Inflammatory macrophage treated with lipopolysaccharide for 1 hour (primary cell): ENCODE measurements around the gene APC2.
"Not testable (repeated sequence)": the region's sequence is repeated elsewhere in the genome, so short reads cannot be mapped to it uniquely, and the experiment has no call there.

Experiments used
- DNase-seq, 2 donors: peaks; one replicate each; pipeline ENCODE4 v3.0.0-alpha.2; 2020 to 2022

Gene APC2

DNA sequence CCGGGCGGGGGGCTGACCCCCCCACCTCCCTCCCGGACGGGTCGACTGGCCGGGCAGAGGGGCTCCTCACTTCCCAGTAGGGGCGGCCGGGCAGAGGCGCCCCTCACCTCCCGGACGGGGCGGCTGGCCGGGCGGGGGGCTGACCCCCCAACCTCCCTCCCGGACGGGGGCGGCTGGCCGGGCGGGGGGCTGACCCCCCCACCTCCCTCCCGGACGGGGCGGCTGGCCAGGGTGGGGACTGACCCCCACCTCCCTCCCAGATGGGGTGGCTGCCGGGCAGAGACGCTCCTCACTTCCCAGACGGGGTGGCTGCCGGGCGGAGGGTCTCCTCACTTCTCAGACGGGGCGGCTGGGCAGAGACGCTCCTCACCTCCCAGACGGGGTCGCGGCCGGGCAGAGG, 49.3 kb downstream of the APC2 start:
- DNase-seq: not testable (repeated sequence)

GRCh38 chr19:1501200-1501595, 51.3 kb downstream of the APC2 start:
- no peak for DNase-seq

- DNase-seq: no peak
Observed at GRCh38 chr19:1502433-1503088, 52.6 kb downstream of the APC2 start.

GRCh38 chr19:1503089-1503924, 53.4 kb downstream of the APC2 start:
- DNase-seq: peak; percentile 57 to 60

GRCh38 chr19:1503925-1504773, 54.2 kb downstream of the APC2 start:
- DNase-seq: no peak

- no peak for DNase-seq
Observed at GRCh38 chr19:1505012-1505411, 55.1 kb downstream of the APC2 start.

DNA sequence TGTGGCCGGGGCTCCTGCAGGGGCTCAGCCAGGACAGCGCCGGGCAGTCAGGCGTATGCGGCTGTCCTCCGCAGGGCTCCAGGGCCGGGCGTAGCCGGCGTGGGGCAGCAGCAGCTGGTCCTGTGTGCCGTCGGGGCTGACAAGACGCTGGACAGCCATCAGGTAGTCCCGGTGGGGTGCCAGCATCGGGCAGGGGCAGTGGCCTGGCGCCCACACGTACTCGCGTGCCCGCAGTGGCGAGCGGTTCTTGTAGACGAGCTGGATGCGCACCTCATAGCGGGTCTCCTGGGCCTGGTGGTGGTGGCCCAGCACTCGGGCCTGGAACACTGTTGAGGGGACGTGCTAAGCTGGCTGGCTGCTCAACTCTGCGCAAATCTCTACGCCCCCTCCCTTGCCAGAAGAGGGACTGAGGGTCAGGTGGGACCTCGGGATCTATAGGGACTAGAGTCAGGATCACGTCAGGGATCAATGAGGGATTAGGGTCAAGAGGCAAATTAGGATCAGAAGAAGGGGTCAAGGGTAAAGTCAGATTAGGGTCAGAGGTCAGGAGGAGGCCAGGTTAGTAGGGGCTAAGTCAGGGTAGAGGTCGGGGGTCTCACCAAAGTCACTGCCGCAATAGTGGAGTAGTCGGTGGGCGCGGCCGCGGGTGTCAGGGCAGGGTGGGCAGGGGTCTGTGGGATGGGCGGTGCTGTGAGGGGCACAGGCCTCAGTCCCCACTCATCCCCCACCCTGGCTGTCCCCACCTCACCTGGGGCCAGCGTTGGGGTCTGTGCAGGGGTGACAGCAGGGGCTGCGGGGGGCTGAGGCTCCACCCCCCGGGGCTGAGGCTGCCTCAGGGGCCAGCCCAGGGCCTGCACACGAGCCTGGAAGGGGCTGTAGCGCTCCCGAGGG, 56.3 kb downstream of the APC2 start:
- no peak for DNase-seq

DNA sequence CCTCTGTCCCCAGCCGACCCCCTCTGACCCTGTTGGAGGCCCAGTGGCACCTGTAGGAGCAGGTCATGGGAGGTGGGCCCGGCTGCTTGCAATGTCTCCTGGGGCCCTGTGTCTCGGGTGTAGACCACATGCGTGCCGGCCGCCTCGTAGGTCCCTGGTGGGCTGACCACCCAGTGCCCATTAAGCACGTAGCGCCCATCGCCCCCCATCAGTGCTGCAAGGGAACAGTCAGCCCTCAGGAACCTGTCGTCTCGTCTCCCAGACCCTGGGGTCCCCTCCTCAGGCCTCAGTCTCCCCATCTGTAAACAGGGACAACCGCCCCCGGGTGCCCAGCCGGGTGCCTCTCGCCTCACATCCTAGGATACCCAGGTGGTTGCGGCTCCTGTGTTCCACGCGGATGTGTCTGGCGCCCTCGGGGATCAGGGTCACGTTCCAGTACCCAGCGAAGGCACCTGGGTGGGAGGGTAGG, 57.3 kb downstream of the APC2 start:
- no peak for DNase-seq

- peak; percentile 78 to 92 for DNase-seq
Observed at GRCh38 chr19:1507763-1508506, 58.0 kb downstream of the APC2 start.

DNA sequence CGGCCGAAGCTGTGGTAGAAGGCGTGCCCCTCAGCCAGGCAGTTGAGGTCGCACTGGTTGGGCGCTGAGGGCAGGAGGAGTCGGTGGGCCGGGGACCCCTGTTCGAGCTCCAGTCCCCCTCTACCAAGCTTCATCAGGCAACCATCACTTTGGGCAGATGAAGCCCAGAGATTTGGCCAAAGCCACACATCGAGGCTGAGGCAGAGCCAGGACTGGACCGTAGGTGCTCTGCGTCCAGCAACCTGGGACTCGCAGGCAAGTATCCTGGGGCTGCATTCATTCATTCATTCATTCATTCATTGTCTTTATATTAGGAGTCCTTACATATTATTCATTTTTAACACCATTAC, 58.6 kb downstream of the APC2 start:
- no peak for DNase-seq

DNA sequence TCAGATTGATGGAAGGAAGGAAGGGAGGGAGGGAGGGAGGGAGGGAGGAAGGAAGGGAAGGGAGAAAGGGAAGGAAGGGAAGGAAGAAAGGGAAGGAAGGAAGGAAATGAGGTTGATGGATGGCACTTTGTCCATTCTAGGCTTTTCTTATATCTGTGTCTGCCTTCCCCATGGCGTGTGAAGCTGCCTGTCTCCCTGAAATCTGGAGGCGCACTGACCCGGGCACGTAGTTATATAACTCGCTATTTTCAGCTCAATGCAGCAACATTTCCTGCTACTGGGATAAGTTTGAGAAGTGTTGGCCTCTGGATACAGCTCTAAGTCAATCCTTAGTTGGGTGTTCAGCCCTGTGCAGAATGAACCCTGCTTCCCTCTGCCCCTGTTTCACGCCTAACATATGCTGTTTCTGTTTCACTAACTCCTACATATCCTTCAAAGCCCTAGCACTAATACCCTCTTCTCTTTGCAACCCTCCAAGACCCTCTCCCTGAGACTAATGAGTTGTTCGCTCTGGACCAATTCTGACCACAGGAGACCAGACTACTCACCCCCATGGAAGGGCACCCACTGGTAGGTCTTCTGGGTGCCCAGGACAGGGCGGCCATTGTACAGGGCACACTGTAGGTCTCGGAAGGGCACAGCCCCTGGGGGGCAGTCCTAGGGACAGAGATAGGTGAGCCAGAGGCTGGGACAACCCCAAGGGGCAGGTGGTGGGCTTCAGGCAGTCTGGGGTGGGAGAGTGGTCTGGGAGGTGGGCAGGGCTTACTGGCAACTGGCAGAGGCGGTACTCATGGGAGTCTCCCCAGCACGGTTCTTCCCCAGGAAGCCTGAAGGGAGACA, 59.9 kb downstream of the APC2 start:
- no peak for DNase-seq

DNA sequence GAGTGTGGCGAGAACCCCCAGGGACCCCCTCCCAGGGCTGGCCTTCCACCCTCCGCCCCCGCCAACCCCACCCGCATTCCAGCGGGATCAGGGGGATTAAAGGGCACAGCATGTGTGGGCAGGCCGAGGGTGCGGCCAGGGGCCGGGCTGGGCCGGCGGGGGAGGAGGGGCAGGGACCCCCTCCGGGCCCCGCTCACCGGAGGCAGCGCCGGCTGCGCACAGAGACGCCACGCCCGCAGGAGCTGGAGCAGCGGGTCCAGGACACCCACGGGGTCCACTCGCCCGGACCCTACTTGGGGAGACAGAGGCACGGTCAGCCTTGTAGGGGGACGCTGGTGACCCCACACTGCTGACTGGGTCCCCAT, 60.5 kb downstream of the APC2 start:
- DNase-seq: no peak

GRCh38 chr19:1510807-1511206, 60.9 kb downstream of the APC2 start:
- no peak for DNase-seq

- no peak for DNase-seq
Observed at GRCh38 chr19:1511318-1512317, 61.7 kb downstream of the APC2 start.

DNA sequence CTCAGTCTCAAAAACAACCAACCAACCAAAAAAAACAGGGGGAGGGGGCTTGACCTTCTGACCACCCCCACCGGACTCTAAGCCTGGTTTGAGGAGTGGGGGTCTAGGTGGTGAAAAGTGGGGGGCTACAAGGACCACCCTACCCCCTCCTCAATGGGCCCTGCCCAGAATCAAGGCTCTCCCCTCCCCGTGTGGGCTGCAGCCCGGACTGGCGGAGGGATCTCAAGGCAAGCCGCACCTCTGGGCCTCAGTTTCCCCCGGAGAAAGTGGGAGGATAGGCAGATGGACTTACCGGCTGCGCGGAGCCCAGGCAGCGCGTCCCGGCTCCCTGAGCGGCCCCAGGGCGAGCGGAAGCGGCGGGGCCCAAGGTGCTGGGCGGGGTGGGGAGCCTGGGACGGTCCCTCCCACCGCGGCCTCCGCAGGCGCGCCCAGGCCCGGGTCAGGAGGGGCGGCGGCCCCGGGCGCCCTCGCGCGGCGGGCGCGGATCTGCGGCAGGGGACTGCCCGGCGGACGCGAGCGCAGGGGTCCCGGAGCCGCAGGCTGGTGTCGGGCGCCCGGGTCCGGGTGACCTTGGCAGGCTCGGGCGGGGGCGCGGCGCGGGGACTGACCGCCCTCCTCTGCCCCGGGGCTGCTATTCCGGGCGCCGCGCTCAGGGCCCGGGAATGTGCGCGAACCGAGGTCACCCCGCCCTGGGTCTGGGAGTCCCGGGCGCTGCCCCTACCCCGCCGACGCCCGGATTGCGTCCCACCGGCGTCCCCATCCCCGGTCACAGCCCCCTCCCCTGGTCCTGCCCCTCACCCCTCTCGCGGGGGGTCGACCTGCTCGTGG, 63.0 kb downstream of the APC2 start, which contains the start of gene ADAMTSL5:
ADAMTSL5 (minus strand) TSS at position 349 of the 828 bp plus-strand sequence. CDS start 2,076 bp downstream, outside the sequence.
- peak; percentile 35 to 51 for DNase-seq

- peak; percentile 54 to 67 for DNase-seq
Observed at GRCh38 chr19:1513499-1514294, 63.8 kb downstream of the APC2 start.

DNA sequence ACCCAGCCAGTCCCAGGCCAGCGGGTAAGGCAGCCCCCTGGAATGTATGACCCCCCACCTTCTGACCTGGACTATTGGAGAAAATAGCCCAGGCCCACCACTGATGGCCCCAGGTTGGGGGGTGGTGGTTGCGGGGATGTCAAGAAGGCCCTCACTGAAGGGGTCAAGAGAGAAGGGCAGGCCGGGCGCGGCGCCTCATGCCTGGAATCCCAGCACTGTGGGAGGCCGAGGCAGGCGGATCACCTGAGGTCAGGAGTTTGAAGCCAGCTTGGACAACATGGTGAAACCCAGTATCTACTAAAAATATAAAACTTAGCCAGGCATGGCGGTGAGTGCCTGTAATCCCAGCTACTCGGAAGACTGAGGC, 64.4 kb downstream of the APC2 start:
- DNase-seq: no peak
